HL-60 (cell line): Measurements from ENCODE around the gene LYPD3.

Experiments
- DNase-seq, 2 experiments: peaks; one replicate each; pipeline ENCODE4 v3.0.0-alpha.2; 2010 to 2020; ENCODE audit warnings: low read depth in 1 of 2, low spot score in 1 of 2
- H3K27ac ChIP-seq: fragments of 250-450 bp; sonication (Bioruptor Pico); replicated peaks from 2 replicates; pipeline ENCODE4 v1.5.1; 2020; ENCODE audit warnings: mild to moderate bottlenecking, moderate library complexity
- H3K27me3 ChIP-seq: fragments of 250-450 bp; sonication (Bioruptor Pico); 2 replicates; pipeline ENCODE4 v1.5.1; 2021; ENCODE audit warnings: mild to moderate bottlenecking, moderate library complexity; ENCODE audit not compliant: insufficient read depth, poor library complexity, severe bottlenecking
- H3K4me3 ChIP-seq: replicated peaks from 2 replicates; pipeline ENCODE4 v1.5.1; 2011; ENCODE audit warnings: mild to moderate bottlenecking, control low read depth, low read length; ENCODE audit not compliant: insufficient read depth
- GABPA ChIP-seq: IDR thresholded peaks from 2 replicates; pipeline ENCODE4 v1.6.1; 2012; ENCODE audit warnings: low read depth
- POLR2AphosphoS5 ChIP-seq: IDR thresholded peaks from 2 replicates; pipeline ENCODE4 v1.6.1; 2012; ENCODE audit warnings: low read depth
- SPI1 ChIP-seq: IDR thresholded peaks from 2 replicates; pipeline ENCODE4 v1.6.1; 2012; ENCODE audit warnings: low read depth, mild to moderate bottlenecking, borderline replicate concordance
- TF ChIP-seq, protein P1 (sequence below): IDR thresholded peaks from one replicate; pipeline ENCODE4 v1.5.1; 2011; ENCODE audit warnings: low read length, control low read depth, inconsistent platforms; ENCODE audit not compliant: insufficient read depth
- TF ChIP-seq, protein P2 (sequence below): IDR thresholded peaks from 2 replicates; pipeline ENCODE4 v1.6.1; 2012; ENCODE audit warnings: low read depth; ENCODE audit not compliant: insufficient replicate concordance

LYPD3 gene

DNA sequence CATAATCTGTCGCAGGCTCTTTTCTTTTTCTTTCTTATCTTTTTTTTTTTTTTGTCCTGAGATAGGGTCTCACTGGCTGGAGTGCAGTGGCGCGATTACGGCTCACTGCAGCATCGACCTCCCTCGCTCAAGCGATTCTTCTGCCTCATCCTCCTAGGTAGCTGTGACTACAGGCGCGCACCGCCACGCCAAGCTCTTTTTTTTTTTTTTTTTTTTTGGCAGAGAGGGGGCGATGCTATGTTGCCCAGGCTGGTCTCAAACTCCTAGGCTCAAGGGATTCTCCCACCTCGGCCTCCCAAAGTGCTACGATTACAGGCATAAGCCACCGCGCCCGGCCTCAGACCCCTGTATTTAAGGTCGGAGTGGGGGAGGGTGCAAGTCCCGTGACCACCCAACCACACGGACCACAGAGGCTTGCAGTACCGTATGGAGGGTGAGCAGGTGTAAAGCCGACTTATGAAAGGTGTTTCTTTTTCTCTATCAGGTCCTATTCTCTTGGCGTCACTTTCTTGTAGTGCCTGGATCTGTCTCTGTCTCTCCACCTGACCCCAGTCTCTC is 37.1 kb upstream of the LYPD3 start:
- H3K27me3 ChIP-seq = no peaks in the 10 kb centered on the region
- DNase-seq = no peak
- no peak overlapping the region for H3K27ac ChIP-seq
- H3K4me3 ChIP-seq = no peak overlapping the region
- TF ChIP-seq, protein P1, sequence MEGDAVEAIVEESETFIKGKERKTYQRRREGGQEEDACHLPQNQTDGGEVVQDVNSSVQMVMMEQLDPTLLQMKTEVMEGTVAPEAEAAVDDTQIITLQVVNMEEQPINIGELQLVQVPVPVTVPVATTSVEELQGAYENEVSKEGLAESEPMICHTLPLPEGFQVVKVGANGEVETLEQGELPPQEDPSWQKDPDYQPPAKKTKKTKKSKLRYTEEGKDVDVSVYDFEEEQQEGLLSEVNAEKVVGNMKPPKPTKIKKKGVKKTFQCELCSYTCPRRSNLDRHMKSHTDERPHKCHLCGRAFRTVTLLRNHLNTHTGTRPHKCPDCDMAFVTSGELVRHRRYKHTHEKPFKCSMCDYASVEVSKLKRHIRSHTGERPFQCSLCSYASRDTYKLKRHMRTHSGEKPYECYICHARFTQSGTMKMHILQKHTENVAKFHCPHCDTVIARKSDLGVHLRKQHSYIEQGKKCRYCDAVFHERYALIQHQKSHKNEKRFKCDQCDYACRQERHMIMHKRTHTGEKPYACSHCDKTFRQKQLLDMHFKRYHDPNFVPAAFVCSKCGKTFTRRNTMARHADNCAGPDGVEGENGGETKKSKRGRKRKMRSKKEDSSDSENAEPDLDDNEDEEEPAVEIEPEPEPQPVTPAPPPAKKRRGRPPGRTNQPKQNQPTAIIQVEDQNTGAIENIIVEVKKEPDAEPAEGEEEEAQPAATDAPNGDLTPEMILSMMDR = no peak

- no peak overlapping the region for H3K27ac ChIP-seq
- no peak overlapping the region for H3K4me3 ChIP-seq
- H3K27me3 ChIP-seq = no peaks in the 10 kb centered on the region
- DNase-seq = no peak
- TF ChIP-seq, protein P1 = no peak
- TF ChIP-seq, protein P2, sequence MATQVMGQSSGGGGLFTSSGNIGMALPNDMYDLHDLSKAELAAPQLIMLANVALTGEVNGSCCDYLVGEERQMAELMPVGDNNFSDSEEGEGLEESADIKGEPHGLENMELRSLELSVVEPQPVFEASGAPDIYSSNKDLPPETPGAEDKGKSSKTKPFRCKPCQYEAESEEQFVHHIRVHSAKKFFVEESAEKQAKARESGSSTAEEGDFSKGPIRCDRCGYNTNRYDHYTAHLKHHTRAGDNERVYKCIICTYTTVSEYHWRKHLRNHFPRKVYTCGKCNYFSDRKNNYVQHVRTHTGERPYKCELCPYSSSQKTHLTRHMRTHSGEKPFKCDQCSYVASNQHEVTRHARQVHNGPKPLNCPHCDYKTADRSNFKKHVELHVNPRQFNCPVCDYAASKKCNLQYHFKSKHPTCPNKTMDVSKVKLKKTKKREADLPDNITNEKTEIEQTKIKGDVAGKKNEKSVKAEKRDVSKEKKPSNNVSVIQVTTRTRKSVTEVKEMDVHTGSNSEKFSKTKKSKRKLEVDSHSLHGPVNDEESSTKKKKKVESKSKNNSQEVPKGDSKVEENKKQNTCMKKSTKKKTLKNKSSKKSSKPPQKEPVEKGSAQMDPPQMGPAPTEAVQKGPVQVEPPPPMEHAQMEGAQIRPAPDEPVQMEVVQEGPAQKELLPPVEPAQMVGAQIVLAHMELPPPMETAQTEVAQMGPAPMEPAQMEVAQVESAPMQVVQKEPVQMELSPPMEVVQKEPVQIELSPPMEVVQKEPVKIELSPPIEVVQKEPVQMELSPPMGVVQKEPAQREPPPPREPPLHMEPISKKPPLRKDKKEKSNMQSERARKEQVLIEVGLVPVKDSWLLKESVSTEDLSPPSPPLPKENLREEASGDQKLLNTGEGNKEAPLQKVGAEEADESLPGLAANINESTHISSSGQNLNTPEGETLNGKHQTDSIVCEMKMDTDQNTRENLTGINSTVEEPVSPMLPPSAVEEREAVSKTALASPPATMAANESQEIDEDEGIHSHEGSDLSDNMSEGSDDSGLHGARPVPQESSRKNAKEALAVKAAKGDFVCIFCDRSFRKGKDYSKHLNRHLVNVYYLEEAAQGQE = no peak
- TF ChIP-seq POLR2AphosphoS5 (no peak), SPI1 (no peak), GABPA (no peak)
Measured at GRCh38 chr19:43501661-43502418, 36.4 kb upstream of the LYPD3 start.

GRCh38 chr19:43499042-43499441 is 33.6 kb upstream of the LYPD3 start:
- TF ChIP-seq, protein P1 = no peak
- TF ChIP-seq GABPA (no peak), SPI1 (no peak), POLR2AphosphoS5 (no peak)
- TF ChIP-seq, protein P2 = no peak
- DNase-seq = no peak
- Histone ChIP-seq H3K27me3 (no peaks in the 10 kb centered on the region), H3K27ac (no peak overlapping the region), H3K4me3 (no peak overlapping the region)
